Stimulated activated CD8-positive, alpha-beta memory T cell treated with anti-CD3 and anti-CD28 coated beads, Interleukin-7, amount 100 ng/mL, for 48 hours (primary cell): ENCODE measurements around the gene IL11.
"Not testable (repeated sequence)": the region's sequence is repeated elsewhere in the genome, so short reads cannot be mapped to it uniquely, and the experiment has no call there.

Source experiments
- DNase-seq, 2 donors: peaks; one replicate each; pipeline ENCODE4 v3.0.0-alpha.2; 2020; ENCODE audit warnings: low read depth in 1 of 2; ENCODE audit errors: extremely low read depth in 1 of 2

The IL11 gene

GRCh38 chr19:55336101-55336500 is 34.2 kb downstream of the IL11 start:
- no peak for DNase-seq

GRCh38 chr19:55333870-55334269 is 36.4 kb downstream of the IL11 start:
- DNase-seq, result no peak

- DNase-seq, result not testable (repeated sequence)
These were observed 40.5 kb downstream of the IL11 start for GRCh38 chr19:55329791-55330190.

GRCh38 chr19:55328774-55329318 is 41.4 kb downstream of the IL11 start:
- not testable (repeated sequence) for DNase-seq

- no peak for DNase-seq
These were observed 45.1 kb downstream of the IL11 start, which contains the start of gene TMEM150B for GRCh38 chr19:55325172-55325571. TSS of gene TMEM150B (minus strand) at chr19:55325341. CDS start at chr19:55321036, 4,305 bp downstream.

GRCh38 chr19:55324662-55325061 is 45.6 kb downstream of the IL11 start:
- no peak for DNase-seq

GRCh38 chr19:55322204-55322885 is 47.9 kb downstream of the IL11 start:
- no peak for DNase-seq

GRCh38 chr19:55321466-55322137 is 48.7 kb downstream of the IL11 start:
- DNase-seq, result no peak

GRCh38 chr19:55320844-55321419 is 49.3 kb downstream of the IL11 start:
- DNase-seq, result no peak

GRCh38 chr19:55319785-55320184 is 50.5 kb downstream of the IL11 start:
- no peak for DNase-seq

- DNase-seq, result no peak
These were observed 53.6 kb downstream of the IL11 start for GRCh38 chr19:55316646-55317045.

GRCh38 chr19:55315956-55316525 is 54.2 kb downstream of the IL11 start:
- no peak for DNase-seq

- DNase-seq, result no peak
These were observed 55.9 kb downstream of the IL11 start for GRCh38 chr19:55314396-55314795.
